Measurements from ENCODE around the gene ACTG2.

DNA sequence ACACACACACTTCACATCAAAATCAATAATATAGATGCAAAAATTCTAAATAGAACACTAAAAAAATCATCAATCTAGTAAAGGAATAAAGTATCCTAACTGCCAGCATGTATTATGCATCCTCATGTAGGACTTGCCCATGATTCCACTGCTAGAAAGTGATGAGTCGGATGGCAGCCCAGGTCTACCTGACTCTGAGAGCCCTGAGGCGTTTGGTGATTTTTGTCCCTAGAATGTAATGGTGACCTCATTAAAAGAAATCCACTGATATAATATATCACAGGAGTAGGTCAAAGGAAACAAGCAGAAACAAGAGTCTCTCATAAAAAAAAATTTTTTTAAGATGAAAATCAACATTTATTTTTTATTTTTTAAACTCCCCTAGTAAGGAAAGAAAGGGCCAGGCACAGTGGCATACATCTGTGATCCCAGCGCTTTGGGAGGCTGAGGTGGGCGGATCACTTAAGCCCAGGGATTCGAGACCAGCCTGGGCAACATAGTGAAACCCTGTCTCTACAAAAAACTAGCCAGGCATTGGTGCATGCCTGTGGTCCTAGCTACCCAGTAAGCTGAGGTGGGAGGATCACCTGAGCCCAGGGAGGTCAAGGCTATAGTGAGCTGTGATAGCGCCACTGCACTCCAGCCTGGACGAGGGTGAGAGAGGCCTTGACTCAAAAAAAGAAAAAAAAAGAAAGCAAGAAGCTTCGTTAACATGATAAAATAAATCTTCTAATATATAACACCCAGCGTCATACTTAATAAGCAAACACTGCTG is 24.4 kb upstream of the ACTG2 start:
- TF ChIP-seq, protein P1, sequence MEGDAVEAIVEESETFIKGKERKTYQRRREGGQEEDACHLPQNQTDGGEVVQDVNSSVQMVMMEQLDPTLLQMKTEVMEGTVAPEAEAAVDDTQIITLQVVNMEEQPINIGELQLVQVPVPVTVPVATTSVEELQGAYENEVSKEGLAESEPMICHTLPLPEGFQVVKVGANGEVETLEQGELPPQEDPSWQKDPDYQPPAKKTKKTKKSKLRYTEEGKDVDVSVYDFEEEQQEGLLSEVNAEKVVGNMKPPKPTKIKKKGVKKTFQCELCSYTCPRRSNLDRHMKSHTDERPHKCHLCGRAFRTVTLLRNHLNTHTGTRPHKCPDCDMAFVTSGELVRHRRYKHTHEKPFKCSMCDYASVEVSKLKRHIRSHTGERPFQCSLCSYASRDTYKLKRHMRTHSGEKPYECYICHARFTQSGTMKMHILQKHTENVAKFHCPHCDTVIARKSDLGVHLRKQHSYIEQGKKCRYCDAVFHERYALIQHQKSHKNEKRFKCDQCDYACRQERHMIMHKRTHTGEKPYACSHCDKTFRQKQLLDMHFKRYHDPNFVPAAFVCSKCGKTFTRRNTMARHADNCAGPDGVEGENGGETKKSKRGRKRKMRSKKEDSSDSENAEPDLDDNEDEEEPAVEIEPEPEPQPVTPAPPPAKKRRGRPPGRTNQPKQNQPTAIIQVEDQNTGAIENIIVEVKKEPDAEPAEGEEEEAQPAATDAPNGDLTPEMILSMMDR (conservative IDR thresholded peaks at IDR 0.05; ENCODE audit: low read length), result no peak
- no peak for TF ChIP-seq EZH2phosphoT487 (IDR thresholded peaks at IDR 0.05; ENCODE audit: borderline replicate concordance)

Measured in Loucy (cell line).